ENCODE data around the gene LTBP1.

DNA sequence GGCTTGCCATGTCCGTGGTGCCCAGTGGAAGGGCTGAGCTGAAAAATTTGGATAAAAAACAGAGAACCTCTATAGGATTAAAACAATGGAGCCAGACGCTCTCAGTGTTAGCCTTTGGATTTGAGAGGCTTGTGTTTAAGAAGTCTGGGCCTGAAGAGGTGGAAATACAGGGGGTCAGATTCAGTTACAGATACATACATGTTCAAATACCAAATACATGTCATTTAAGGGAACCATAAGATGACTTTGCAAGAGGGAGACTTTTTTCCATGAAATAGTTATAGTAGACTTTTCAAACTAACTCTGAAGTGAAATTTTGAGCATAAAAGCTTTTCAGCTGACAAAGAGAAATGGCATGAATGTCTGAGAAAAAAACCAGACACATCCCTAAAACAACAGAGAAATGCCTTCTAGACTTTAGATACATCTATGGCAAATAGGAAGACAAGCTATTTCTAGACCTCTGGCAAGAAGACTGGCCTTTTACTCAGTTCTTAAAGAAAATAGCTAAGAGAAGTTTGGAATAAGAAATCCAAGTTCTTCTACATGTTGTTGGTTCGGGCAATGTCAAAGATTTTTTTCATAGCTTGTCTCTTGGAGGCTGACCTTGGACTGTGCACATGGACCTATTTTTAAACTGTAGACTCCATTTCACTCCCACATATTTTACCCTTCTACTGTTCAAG, 112.9 kb downstream of the LTBP1 start:
- TF ChIP-seq CTCF (IDR thresholded peaks at IDR 0.05) (no peak), POLR2A (IDR thresholded peaks at IDR 0.05) (no peak), POLR2AphosphoS5 (IDR thresholded peaks at IDR 0.05) (no peak)

All from suprapubic skin (tissue), 4 donors.